Adrenal gland (tissue), 12 donors: ENCODE data around the gene CD79A. TPM values are rescaled to one million over a fixed set of nuclear protein-coding genes. Genes with fewer than 3 reads are reported as not detected.

Experiments
- DNase-seq, 7 donors: peaks; one replicate each; pipeline ENCODE4 v3.0.0-alpha.2; 2019 to 2020
- H3K27ac ChIP-seq, 5 donors: fragments of 200-600 bp; sonication (generic) in 4 of 5; 1 replicate in 3 of 5; 2 replicates in 2 of 5; pipeline versions ENCODE4 v1.5.1 to v1.8.0; 2016 to 2020; ENCODE audit warnings: mild to moderate bottlenecking in 1 of 5
- H3K27me3 ChIP-seq: fragments of 200-600 bp; 2 replicates; pipeline ENCODE4 v1.8.0; 2021
- H3K36me3 ChIP-seq, 2 donors: fragments of 200-600 bp; replicated peaks in 1 of 2; 1 replicate in 1 of 2; 2 replicates in 1 of 2; pipeline versions ENCODE4 v1.5.1 to v1.8.0; 2018 to 2022
- H3K4me1 ChIP-seq, 2 donors: fragments of 200-600 bp; replicated peaks in 1 of 2; 1 replicate in 1 of 2; 2 replicates in 1 of 2; pipeline versions ENCODE4 v1.5.1 to v1.8.0; 2018 to 2021
- H3K4me3 ChIP-seq, 4 donors: fragments of 200-600 bp; sonication (generic) in 3 of 4; one replicate each; pipeline ENCODE4 v1.5.1; 2016 to 2018
- H3K9me3 ChIP-seq, 3 donors: fragments of 200-600 bp; sonication (generic) in 1 of 3; replicated peaks in 1 of 3; 1 replicate in 2 of 3; 2 replicates in 1 of 3; pipeline versions ENCODE4 v1.5.1 to v1.8.0; 2016 to 2021
- POLR2A ChIP-seq, 2 donors: fragments of 450-650 bp; IDR thresholded peaks; one replicate each; pipeline ENCODE4 v1.6.1; 2017; ENCODE audit warnings: antibody characterized with exemption in 2 of 2, mild to moderate bottlenecking in 2 of 2, moderate library complexity in 1 of 2
- WGBS, 4 donors: extraction: QIAGEN DNeasy Blood & Tissue Kit in 2 of 4; methylation state at CpG; one replicate each; pipeline versions ENCODE4 v1.1.5 to v1.1.7; 2013 to 2017; 5-methylcytosine and 5-hydroxymethylcytosine counted together
- intact Hi-C, 2 donors: fragments of 100-400 bp; cut with DNase I; formaldehyde crosslinking; loops; one replicate each; pipeline versions ENCODE4 v1.14.1 to v1.15.0; 2022 to 2023
- polyA plus RNA-seq, 3 donors: library from polyadenylated mRNA; stranded (reverse); fragments of 200-250 nt in 2 of 3; fragments of 350-450 nt in 1 of 3; fragmentation: Illumina TruSeq in 1 of 3; extraction: RNeasy Lipid Tissue Mini Kit (QIAGEN cat#74804) in 1 of 3; gene quantifications; one replicate each; pipeline ENCODE4 v1.2.3, GENCODE V29; 2013 to 2014
- total RNA-seq, 9 donors: library from RNA; depleted of rRNA in 4 of 9; stranded (reverse); fragments of >200 nt in 4 of 9; fragments of 120-200 nt in 1 of 9; fragmentation: NEBNext Ultra II Directional in 1 of 9; extraction: Animal tissue kit (Norgen Biotek cat#: 25700) in 1 of 9; gene quantifications; one replicate each; pipeline versions ENCODE4 v1.1.0 to v1.2.4, GENCODE V29; 2013 to 2023
- TF ChIP-seq, protein P1 (sequence below), 6 experiments: fragments of 450-650 bp in 4 of 6; fragments of 200-600 bp in 2 of 6; sonication (generic) in 1 of 6; IDR thresholded peaks; 1 replicate in 5 of 6; 2 replicates in 1 of 6; pipeline versions ENCODE4 v1.5.1 to v1.8.0; 2016 to 2021; ENCODE audit warnings: antibody characterized with exemption in 6 of 6, mild to moderate bottlenecking in 2 of 6, moderate library complexity in 1 of 6
- donor health status: healthy with polysubstance abuse.
- donor health status: Bipolar disorder and iron deficiency.
- donor health status: DM: yes; HTN: yes; CAD: no.
- donor health status: DM: no; HTN: no; CAD: no.
- donor health status: DM: no; HTN: no; CAD: no.
- donor health status: DM: yes; HTN: yes; CAD: no.

Gene CD79A
- total and polyA plus RNA-seq, 12 donors, result 0.28 to 6.2 (median 0.50) TPM; not detected in 3

GRCh38 chr19:41918653-41919244 is 41.7 kb downstream of the CD79A start:
- Histone ChIP-seq H3K27ac (no peak overlapping the region), H3K9me3 (no peaks in the 10 kb centered on the region), H3K4me1 (no peaks in the 10 kb centered on the region), H3K4me3 (no peak overlapping the region), H3K27me3 (peaks cover 45% of the 10 kb centered on the region), H3K36me3 (no peaks in the 10 kb centered on the region)
- WGBS, 4 donors, result 83 to 88% (median 85%) methylated on average over 5 of the region's 5 CpGs
- no peak for DNase-seq
- TF ChIP-seq, protein P1, sequence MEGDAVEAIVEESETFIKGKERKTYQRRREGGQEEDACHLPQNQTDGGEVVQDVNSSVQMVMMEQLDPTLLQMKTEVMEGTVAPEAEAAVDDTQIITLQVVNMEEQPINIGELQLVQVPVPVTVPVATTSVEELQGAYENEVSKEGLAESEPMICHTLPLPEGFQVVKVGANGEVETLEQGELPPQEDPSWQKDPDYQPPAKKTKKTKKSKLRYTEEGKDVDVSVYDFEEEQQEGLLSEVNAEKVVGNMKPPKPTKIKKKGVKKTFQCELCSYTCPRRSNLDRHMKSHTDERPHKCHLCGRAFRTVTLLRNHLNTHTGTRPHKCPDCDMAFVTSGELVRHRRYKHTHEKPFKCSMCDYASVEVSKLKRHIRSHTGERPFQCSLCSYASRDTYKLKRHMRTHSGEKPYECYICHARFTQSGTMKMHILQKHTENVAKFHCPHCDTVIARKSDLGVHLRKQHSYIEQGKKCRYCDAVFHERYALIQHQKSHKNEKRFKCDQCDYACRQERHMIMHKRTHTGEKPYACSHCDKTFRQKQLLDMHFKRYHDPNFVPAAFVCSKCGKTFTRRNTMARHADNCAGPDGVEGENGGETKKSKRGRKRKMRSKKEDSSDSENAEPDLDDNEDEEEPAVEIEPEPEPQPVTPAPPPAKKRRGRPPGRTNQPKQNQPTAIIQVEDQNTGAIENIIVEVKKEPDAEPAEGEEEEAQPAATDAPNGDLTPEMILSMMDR (IDR thresholded peaks at IDR 0.05), result no peak
- TF ChIP-seq POLR2A (IDR thresholded peaks at IDR 0.05), result no peak
- intact Hi-C loops, result no loop called here

DNA sequence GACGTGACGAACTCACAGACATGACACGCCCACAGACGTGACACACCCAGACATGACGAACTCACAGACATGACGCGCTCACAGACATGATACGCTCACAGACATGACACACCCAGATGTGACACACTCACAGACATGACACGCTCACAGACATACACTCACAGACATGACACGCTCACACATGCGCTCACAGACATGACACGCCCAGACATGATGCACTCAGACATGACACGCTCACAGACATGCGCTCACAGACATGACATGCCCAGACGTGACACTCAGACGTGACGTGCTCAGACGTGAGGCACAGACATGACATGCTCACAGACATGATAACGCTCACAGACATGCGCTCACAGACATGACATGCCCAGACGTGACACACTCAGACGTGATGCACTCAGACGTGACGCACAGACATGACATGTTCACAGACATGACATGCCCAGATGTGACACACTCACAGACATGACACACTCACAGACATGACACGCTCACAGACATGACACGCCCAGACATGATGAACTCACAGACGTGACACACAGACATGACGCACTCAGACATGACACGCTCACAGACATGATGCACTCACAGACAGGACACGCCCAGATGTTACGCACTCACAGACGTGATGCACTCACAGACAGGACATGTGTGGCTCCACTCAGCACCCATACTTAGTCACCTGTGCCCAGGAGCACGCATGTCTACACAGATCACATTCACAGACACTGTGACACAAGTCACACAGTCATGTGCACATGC is 43.1 kb downstream of the CD79A start:
- Histone ChIP-seq H3K36me3 (no peaks in the 10 kb centered on the region), H3K27ac (no peak overlapping the region), H3K4me3 (no peak overlapping the region), H3K27me3 (peaks cover 56% of the 10 kb centered on the region), H3K9me3 (no peaks in the 10 kb centered on the region), H3K4me1 (no peaks in the 10 kb centered on the region)
- DNase-seq, result no peak
- 79 to 89% (median 82%) methylated on average over 22 to 33 of the region's 33 CpGs for WGBS, 4 donors
- TF ChIP-seq, protein P1 (IDR thresholded peaks at IDR 0.05), result no peak
- no peak for TF ChIP-seq POLR2A (IDR thresholded peaks at IDR 0.05)
- intact Hi-C loops, result no loop called here

GRCh38 chr19:41920882-41921576 is 44.0 kb downstream of the CD79A start:
- no peak overlapping the region for H3K4me3 ChIP-seq
- no peaks in the 10 kb centered on the region for H3K36me3 ChIP-seq
- no peaks in the 10 kb centered on the region for H3K4me1 ChIP-seq
- intact Hi-C loops, result no loop called here
- H3K27me3 ChIP-seq, result peaks cover 56% of the 10 kb centered on the region
- no peaks in the 10 kb centered on the region for H3K9me3 ChIP-seq
- no peak for DNase-seq
- TF ChIP-seq, protein P1 (IDR thresholded peaks at IDR 0.05), result no peak
- no peak for TF ChIP-seq POLR2A (IDR thresholded peaks at IDR 0.05)
- 7 to 13% (median 9%) methylated on average over 20 to 26 of the region's 26 CpGs for WGBS, 4 donors
- H3K27ac ChIP-seq, result no peak overlapping the region
